ENCODE data around the gene EIF2A.
"Not testable (repeated sequence)": the region's sequence is repeated elsewhere in the genome, so short reads cannot be mapped to it uniquely, and the experiment has no call there.

EIF2A gene

DNA sequence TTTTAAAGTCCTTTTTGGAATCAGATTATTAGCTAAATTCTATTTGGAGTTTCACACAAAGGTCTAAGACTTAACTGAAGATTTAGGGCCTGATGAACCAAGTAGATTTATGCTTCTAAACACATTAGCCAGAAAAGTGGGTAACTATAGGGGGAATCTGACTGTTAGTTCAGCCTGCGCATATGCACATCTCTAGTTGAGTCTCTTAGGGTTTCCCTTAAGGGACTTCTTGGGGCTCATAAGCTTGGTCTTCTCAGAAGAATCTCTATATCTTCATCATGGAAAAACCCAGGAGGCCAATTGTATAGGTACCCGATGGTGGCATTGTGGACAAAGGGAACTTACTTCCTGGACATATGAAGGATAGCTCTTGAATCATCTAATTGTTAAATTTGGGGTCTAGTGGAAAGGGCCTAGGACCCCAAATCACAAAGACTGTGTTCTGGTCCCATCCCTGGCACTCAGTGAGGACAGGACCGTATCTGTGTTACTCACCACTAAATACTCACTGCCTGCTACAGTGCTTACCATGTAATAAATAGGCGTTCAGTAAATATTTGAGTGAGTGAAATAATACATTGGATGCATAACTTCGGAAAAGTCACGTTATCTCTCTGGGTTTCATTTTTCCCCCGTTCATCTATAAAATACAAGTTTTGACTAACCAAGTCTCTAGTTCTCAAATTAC lies 73.6 kb downstream of the EIF2A start:
- peaks cover 12% of the 10 kb centered on the region for H3K36me3 Mint-ChIP-seq
- H3K27me3 Mint-ChIP-seq = no peaks in the 10 kb centered on the region
- H3K27ac Mint-ChIP-seq = peak overlapping the region; percentile 60
- ATAC-seq (ENCODE audit: low read depth) (no peak), DNase-seq (ENCODE audit: low spot score in 2 of 2) (no peak)
- H3K9me3 Mint-ChIP-seq = no peaks in the 10 kb centered on the region
- no peak overlapping the region for H3K4me3 Mint-ChIP-seq
- H3K4me1 Mint-ChIP-seq = peaks cover 21% of the 10 kb centered on the region

GRCh38 chr3:150622955-150623354 lies 76.4 kb downstream of the EIF2A start:
- H3K36me3 Mint-ChIP-seq = peaks cover 25% of the 10 kb centered on the region
- H3K27ac Mint-ChIP-seq, H3K4me3 Mint-ChIP-seq: not testable (repeated sequence)

GRCh38 chr3:150623945-150624344 lies 77.4 kb downstream of the EIF2A start:
- peaks cover 23% of the 10 kb centered on the region for H3K36me3 Mint-ChIP-seq
- peaks cover 21% of the 10 kb centered on the region for H3K4me1 Mint-ChIP-seq
- ATAC-seq (ENCODE audit: low read depth) (no peak), DNase-seq (ENCODE audit: low spot score in 2 of 2) (no peak)
- H3K27me3 Mint-ChIP-seq = no peaks in the 10 kb centered on the region
- H3K27ac Mint-ChIP-seq = no peak overlapping the region
- H3K9me3 Mint-ChIP-seq = no peaks in the 10 kb centered on the region
- H3K4me3 Mint-ChIP-seq = no peak overlapping the region

More at GRCh38 chr3:150622955-150623354, 76.4 kb downstream of the EIF2A start:
- not testable (repeated sequence) for DNase-seq (ENCODE audit: low spot score in 2 of 2); H3K9me3 Mint-ChIP-seq; ATAC-seq (ENCODE audit: low read depth); H3K27me3 Mint-ChIP-seq
- peaks cover 23% of the 10 kb centered on the region for H3K4me1 Mint-ChIP-seq

- H3K4me3 Mint-ChIP-seq = no peak overlapping the region
- ATAC-seq (ENCODE audit: low read depth) (no peak), DNase-seq (ENCODE audit: low spot score in 2 of 2) (no peak)
- no peak overlapping the region for H3K27ac Mint-ChIP-seq
- H3K4me1 Mint-ChIP-seq = peaks cover 8% of the 10 kb centered on the region
- H3K9me3 Mint-ChIP-seq = no peaks in the 10 kb centered on the region
- H3K27me3 Mint-ChIP-seq = no peaks in the 10 kb centered on the region
- peaks cover 28% of the 10 kb centered on the region for H3K36me3 Mint-ChIP-seq
Observed at GRCh38 chr3:150626148-150626930, 79.8 kb downstream of the EIF2A start.

- Mint-ChIP-seq H3K4me3 (no peak overlapping the region), H3K27me3 (no peaks in the 10 kb centered on the region), H3K36me3 (peaks cover 26% of the 10 kb centered on the region), H3K4me1 (peaks cover 4% of the 10 kb centered on the region), H3K27ac (no peak overlapping the region), H3K9me3 (no peaks in the 10 kb centered on the region)
- ATAC-seq (ENCODE audit: low read depth) = no peak
- no peak for DNase-seq (ENCODE audit: low spot score in 2 of 2)
Observed at GRCh38 chr3:150627557-150627956, 81.0 kb downstream of the EIF2A start.

GRCh38 chr3:150631515-150632221 lies 85.1 kb downstream of the EIF2A start:
- ATAC-seq (ENCODE audit: low read depth) (no peak), DNase-seq (ENCODE audit: low spot score in 2 of 2) (no peak)
- Mint-ChIP-seq H3K4me3 (no peak overlapping the region), H3K9me3 (no peaks in the 10 kb centered on the region), H3K27ac (no peak overlapping the region), H3K36me3 (peaks cover 9% of the 10 kb centered on the region), H3K4me1 (peaks cover 8% of the 10 kb centered on the region), H3K27me3 (no peaks in the 10 kb centered on the region)

- ATAC-seq (ENCODE audit: low read depth) = no peak
- H3K36me3 Mint-ChIP-seq = peaks cover 3% of the 10 kb centered on the region
- no peak overlapping the region for H3K27ac Mint-ChIP-seq
- H3K27me3 Mint-ChIP-seq = peaks cover 3% of the 10 kb centered on the region
- peaks cover 8% of the 10 kb centered on the region for H3K4me1 Mint-ChIP-seq
- no peaks in the 10 kb centered on the region for H3K9me3 Mint-ChIP-seq
- no peak for DNase-seq (ENCODE audit: low spot score in 2 of 2)
- no peak overlapping the region for H3K4me3 Mint-ChIP-seq
Observed at GRCh38 chr3:150635076-150635475, 88.5 kb downstream of the EIF2A start.

DNA sequence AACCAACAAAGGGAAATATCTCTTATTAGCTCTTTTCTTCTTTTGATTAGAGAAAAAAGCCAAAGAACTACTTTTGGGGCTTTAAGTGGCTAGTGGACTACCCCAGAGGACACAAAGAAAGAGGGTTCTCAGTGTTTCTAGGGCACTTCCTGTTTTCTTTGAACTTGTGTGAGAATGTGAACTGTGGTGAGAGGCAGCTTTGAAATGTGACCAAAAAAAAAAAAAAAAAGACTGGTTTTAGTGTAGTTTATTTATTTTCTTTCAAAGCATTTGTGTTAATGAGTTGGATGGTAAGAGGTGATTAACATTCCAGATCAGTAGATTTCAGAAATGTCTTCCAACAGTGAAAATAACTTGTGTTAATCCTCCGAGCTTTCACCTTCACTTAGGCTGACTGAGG lies 88.9 kb downstream of the EIF2A start:
- no peak for DNase-seq (ENCODE audit: low spot score in 2 of 2)
- H3K4me3 Mint-ChIP-seq = no peak overlapping the region
- ATAC-seq (ENCODE audit: low read depth) = peak; percentile 80

More for the DNA sequence above, 88.9 kb downstream of the EIF2A start:
- Mint-ChIP-seq H3K27ac (no peak overlapping the region), H3K9me3 (no peaks in the 10 kb centered on the region), H3K36me3 (peaks cover 1% of the 10 kb centered on the region), H3K4me1 (peaks cover 8% of the 10 kb centered on the region), H3K27me3 (peaks cover 3% of the 10 kb centered on the region)

All from memory B cell (primary cell).